HG03097 (cell line): ENCODE data around the gene ID2.

ENCODE experiments used
- ATAC-seq: cut with Tn5 transposase; IDR thresholded peaks from one replicate; pipeline ENCODE4 v1.9.1; 2021; ENCODE audit not compliant: unreplicated experiment, low FRiP score

The ID2 gene

DNA sequence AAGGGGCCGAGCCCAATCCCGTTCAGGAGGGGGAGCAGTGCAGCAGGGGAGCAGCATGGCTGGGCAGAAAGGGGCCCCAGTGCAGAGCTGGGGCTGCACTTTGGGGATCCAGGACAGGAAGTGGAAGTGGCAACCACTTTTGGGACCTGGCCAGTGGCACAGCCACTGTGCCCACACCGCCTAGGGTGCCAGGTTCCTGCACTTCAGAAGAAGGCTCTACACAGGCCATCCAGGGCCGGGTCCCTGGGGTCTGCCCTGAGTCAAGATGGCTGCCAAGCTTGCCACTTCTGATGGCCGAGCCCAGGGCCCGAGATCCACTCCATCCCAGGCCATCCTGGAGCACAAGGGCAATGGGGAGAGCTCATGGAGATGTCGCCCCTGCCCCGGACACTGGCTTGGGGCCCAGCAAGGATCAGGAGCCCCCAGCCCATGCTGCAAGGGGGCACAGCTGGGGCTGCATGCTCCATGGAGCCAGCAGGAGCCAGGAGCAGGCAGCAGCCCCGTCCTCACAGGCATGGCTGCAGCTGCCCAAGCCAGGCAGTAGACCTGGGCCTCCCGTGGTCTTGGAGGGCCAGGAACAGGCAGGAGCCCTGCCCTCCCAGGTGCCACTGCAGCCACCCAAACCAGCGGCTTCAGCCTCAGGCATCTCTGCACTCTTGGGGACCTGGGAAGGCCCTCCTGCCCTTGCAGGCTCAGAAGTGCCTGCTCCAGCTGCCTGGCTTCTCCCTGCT, 35.0 kb upstream of the ID2 start:
- ATAC-seq: no peak

- no peak for ATAC-seq
Observed at GRCh38 chr2:8647462-8647857, 34.4 kb upstream of the ID2 start.

DNA sequence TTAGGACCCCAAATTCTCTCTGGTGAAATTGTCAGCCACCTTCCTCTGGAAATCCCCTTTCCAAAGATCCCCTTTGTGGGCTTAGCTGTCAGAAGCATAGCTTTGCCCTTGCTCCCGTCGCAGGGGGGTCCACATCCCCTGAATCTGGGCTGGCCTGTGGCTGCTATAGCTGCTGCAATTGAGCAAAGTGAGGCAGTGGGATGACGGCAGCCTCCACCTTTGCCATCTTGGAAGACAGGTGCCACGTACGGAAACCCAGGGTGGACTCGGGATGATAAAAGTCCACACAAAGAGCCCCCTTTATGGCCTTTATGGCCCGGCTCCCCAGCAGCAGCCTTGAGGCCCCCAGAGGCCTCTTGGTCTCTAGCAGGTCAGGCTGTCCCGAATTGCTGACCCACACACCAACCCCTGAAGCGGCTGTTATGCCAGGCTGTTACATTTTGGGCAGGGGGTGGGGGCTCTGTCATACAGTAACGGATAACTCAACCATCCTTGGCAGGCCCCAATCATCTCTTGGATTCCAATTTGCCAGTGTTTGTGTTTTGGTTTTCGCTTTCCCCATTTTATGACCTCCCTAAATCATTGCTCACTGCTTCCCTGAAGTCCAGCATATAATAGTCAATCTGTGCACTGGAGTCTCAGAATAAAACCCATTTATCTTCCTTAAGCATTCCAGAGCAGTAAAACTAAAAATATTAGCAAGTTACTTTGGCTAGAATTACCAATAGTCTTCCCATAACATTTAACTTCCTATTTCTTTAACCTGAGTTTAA, 33.2 kb upstream of the ID2 start:
- no peak for ATAC-seq

- ATAC-seq: no peak
Observed at GRCh38 chr2:8649718-8650117, 32.1 kb upstream of the ID2 start.

GRCh38 chr2:8650256-8650655, 31.6 kb upstream of the ID2 start:
- no peak for ATAC-seq

DNA sequence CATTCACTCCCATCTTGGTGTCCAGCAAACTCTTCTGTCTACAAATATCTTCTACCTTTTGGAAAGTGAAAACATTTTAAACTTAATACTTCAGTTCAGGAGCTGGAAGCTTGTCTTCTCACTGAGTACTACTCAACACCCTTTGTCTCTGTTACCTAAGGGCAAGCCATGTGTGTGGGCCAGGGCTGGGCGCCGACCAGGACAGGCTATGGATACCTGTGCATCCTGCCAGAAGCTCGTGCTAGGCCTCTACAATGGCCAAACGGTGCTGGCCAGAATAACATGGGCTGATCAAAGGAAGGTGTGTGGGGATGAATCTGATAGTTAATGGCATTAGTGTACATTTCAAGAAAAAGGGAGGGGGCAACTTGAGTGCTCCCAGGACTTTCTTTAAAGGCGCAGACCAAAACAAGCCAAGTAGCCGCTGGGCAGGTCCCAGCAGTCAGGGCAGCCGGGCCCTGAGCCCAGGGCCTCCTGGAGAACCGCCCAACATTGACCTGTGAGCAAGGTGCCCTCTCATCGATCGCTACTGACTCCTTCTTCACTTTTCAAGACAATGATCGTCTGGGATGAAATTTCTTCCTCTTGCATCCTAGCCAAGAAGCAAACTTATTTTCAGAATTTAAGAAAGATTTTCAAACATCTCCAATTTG, 29.0 kb upstream of the ID2 start:
- no peak for ATAC-seq

DNA sequence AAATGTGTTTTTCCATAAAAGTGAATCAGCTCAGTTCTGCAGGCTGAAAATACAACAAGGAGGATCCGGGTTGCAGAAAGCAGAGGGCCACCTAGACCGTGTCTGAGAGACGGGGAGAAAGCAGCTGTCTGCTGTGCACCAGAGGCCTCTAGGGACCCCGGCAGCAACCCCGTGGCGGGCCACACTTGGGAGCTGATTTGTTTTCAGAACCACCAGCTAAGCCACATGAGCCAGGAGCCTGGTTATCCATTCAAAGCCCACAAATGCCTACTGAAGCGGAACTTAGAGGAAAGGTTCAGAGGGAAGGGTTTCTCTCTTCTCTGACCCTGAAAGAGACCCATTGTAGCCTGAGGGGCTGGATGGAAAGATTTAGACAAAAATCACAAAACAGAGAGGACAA, 28.4 kb upstream of the ID2 start:
- ATAC-seq: no peak

DNA sequence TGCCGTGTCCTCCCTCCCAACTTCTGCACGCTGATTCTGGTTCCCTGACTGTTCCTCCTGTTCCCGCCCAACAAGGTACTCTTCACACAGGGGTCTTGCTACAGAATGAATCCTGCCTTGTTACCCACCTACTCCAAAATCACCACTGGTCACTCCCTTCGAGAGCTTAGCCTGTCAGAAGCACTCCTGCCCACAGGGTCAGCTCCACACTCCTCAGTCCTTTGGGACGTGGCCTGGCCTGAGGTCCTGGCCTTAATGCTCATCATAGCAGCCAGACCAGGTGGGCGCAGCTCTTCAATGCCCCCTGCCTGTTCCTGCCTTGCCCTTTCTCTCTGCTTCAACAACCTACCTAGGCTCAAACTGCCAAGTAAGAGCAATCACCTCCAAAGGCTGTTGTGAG, 27.8 kb upstream of the ID2 start:
- ATAC-seq: no peak

DNA sequence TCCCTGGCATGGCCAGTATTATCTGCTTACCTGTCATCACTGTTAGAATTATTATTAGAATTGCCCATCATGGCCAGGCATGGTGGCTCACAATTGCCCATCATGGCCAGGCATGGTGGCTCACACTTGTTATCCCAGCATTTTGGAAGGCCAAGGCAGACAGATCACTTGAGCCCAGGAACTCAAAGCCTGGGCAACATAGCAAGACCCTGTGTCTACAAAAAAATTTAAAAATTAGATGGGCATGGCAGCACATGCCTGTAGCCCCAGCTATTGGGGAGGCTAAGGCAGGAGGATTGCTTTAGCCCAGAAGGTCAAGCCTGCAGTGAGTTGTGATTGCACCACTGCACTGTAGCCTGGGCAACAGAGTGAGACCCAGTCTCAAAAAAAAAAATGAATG, 27.4 kb upstream of the ID2 start:
- no peak for ATAC-seq

GRCh38 chr2:8656160-8656641, 25.7 kb upstream of the ID2 start:
- no peak for ATAC-seq

DNA sequence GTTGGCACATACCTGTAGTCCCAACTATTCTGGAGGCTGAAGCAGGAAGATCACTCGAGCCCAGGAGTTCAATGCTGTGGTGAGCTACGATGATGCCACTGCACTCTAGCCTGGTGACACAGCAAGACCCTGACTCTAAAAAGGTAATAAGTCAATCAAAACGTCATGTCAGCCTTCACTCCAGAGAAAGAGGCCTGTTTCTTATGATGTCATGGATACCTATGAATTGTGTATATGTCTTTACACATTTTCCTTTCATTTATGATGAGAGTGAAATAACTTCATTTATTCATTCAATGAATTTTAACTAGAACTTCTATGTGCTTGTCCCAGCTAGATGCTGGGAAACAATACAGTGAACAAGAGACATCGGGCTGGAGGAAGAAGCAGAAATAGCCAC, 25.0 kb upstream of the ID2 start:
- no peak for ATAC-seq

DNA sequence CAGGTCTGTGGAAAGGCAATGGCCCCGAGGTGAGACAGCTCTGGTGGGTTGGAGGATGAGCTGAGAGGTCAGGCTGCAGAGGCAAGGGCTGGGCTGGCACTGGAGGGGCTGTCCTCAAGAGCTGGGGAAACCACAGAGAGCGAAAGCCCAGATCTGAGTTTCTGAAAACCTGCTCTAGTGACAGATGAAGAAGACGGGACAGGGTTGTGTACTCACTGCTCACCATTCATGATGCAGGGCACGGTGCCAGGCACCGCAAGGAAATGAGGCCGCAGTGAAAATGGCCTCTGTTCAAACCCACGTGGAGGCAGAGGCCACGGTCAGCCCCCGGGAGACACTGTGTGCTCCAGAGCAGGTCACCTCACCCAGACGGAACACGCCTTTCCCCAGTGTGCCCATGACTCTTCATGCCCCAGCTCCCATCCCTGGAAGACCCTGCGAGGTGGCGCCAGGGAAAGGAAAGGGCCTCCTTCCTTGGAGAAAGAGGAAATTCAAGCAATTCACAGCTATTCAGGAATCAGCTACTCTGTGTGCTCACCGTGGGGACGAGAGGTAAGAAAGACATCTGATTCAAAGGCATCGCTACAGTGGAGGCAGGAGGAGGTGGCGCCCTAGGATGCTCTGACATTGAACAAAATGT, 24.3 kb upstream of the ID2 start:
- ATAC-seq: no peak

DNA sequence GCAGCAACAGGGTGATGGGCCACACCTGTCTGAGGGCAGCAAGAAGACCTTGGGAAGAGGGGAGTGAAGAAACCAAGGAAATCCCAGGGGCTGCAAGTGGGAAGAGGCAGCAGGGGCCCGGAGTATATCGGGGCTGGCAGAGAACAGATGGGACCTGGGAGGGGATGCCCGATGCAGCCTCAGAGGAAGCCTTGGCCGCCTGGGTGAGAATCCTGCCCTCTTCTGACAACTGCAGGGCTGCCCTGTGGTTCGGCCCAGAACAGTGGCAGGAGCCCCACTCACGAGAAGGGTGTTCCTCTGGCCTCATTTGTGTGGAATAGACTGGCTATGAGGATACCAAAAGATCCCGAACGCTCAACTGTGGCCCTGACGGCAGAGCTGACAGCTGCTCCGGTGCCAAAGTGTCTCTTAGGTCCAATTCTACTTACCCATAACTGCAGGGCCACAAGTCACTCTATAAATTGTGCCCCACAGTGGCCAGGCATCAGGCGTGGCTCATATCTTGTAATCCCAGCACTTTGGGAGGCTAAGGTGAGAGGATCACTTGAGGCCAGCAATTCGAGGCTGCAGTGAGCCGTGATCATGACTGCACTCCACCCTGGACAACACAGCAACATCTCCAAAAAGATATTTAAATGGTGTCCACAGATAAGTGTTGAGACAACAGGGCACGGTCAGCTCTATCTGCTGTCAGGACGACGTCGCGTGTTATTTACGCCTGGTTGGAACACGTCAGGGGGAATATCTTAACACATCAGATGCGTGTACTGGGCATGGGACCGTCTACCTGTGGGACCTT, 23.6 kb upstream of the ID2 start:
- no peak for ATAC-seq

- no peak for ATAC-seq
Observed at GRCh38 chr2:8659092-8659734, 22.6 kb upstream of the ID2 start.

GRCh38 chr2:8659735-8660492, 21.9 kb upstream of the ID2 start:
- no peak for ATAC-seq

DNA sequence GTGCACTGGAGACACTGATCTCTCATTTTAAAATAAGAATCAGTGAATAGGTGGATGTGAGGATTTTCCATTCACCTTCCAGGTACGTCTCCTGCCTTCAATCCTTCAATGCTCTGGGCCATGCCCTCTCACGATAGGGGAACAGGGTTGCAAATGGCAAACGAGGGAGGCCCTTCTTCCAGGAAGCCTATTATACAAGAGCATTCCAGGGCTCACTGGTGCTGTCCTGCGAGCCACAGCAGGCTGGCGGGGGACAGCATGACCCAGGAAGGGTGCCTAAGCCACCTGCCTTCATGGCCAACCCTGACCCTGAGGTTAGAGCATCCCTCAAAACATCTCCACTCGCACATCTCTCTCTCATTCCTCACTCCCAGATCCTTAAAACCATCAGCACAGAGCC, 20.6 kb upstream of the ID2 start:
- ATAC-seq: no peak

GRCh38 chr2:8661736-8662135, 20.1 kb upstream of the ID2 start:
- ATAC-seq: no peak

GRCh38 chr2:8662239-8662879, 19.5 kb upstream of the ID2 start:
- ATAC-seq: no peak

GRCh38 chr2:8663997-8664396, 17.9 kb upstream of the ID2 start:
- no peak for ATAC-seq
